Inferior parietal cortex (tissue), 1 donor: ENCODE measurements around the gene RDH13.
"Not testable (repeated sequence)": the region's sequence is repeated elsewhere in the genome, so short reads cannot be mapped to it uniquely, and the experiment has no call there.

Experiments
- DNase-seq: peaks from one replicate; pipeline ENCODE4 v3.0.0-alpha.2; 2016; ENCODE audit errors: extremely low spot score

The RDH13 gene

DNA sequence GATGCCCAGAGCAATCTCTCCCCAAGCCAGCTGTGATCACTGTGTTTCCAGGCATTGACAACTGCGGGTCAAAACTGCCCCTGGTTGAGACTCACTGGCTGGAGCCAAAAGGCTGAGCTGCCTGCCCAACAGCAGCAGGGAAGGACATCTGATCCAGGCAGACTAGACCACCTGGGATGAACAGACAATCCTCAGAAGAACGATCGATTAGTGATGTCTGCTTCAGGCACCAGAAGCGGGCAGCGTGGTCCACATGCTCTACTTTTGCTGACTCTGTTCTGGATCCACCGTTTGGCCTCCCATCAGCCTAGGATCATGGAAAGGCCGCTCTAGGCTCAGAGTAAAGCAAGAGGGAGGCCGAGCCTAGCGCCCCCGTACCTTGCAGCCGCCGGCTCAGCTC is 15.0 kb downstream of the RDH13 start:
- no peak for DNase-seq

DNA sequence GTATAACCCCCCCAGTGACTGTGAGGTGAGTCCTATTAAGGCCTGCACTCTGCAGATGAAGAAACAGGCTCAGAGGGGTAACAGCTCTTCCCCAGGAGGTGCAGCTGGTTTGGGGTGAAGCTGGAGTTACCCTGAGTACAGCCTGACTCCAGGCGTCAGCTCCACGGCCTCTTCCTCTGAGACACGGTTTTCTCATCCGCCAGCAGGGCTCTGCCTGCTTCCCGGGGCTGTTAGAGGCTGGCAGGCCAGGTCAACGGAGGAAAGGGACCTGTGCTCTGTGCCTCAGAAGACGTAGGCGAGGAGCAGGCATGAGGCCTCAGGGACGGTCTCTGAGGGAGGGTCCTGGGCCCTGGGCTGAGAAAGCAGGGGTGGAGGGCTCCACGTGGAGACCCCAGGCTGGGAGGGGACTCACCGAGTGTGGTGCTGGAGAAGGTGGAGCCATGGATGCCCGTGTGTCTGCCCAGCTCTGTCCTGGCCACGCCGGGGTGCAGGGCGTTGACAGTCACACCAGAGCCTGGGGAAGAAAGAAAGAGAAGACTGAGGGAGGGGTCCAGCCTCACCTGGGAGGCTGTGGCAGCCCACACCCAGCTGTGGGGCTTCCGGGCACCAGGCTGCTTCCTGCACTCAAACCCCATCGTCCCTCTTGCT is 15.8 kb downstream of the RDH13 start:
- DNase-seq = no peak

DNA sequence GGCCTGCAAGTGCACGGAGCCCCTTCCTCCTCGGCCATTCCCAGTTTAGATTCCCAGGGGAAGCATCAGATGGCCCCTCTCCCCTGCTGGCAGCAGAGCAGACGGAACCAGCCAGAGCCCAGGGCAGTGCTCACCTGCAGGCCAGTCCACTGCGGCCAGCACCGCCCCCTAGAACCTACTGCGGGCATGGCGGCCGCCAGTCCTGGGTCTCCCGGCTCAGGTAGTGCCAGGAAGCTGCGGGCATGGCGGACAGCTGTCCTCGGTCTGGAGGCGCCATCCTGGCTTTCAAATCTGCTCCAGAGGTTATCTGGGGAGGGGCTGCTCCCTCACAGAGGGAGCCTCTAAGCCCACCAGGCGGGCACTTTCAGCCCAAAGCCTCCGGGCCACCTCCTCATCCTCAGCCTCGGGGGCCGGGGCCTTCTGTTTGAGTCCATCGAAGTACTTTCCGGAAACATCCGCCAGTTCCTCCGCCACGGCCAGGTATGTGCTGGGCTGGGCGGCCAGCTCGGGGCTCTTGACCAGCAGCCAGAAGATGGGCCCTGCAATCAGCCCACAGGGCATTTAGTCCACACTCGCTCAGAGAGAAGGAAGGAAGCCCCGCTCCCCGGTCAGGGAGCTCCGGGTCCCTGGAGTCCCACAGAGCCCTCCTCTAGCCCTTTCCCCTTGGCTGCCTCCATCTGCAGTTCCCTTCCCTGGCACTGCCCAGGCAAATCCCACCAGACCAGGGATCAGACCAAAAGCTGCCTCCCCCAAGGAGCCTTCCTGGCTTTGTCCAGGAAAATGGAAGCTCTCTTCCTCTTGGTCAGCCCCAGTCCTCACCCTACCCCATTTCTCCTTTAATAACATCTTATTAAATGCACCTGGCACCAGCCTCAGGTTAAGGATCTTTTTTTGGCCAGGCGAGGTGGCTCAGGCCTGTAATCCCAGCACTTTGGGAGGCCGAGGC is 17.9 kb downstream of the RDH13 start:
- no peak for DNase-seq

GRCh38 chr19:55044286-55044685 is 18.7 kb downstream of the RDH13 start:
- DNase-seq = no peak

DNA sequence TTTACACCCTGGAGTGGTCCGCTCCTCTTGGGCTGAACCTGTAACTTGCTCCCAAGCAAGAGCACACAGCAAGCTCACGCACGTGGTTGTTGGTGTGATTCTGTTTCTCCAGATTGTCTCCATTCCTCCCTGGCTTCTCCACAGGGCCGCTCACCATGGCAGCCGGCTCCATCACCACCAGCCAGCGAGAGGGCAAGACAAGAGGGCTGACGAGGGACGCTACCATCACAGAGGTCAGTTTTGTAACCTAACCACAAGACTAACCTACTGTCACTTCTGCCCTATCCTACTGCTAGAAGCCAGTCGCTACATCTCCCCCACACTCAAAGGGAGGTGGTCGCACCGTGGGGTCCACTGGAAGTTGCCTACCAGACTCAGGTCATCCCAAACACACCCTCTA is 20.3 kb downstream of the RDH13 start:
- no peak for DNase-seq

GRCh38 chr19:55042344-55042678 is 20.6 kb downstream of the RDH13 start:
- DNase-seq = no peak

GRCh38 chr19:55041627-55042343 is 21.2 kb downstream of the RDH13 start:
- DNase-seq = no peak

GRCh38 chr19:55041244-55041626 is 21.7 kb downstream of the RDH13 start:
- no peak for DNase-seq

- DNase-seq = not testable (repeated sequence)
These were observed 22.3 kb downstream of the RDH13 start for GRCh38 chr19:55040654-55041053.

- not testable (repeated sequence) for DNase-seq
These were observed 25.3 kb downstream of the RDH13 start for GRCh38 chr19:55037603-55038002.

DNA sequence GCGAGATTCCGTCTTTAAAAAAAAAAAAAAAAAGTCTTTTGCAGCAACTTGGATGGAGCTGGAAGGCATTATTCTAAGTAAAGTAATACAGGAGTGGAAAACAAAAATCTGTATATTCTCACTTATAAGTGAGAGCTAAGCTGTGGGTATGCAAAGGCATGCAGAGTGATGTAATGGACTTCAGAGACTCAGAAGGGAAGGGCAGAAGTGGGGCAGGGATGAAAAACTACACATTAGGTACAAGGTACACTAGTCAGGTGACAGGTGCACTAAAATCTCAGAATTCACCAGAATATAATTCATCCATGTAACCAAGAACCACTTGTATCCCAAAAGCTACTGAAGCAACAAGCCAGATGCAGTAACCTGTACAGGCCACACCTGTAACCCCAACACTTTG is 26.9 kb downstream of the RDH13 start:
- no peak for DNase-seq

- no peak for DNase-seq
These were observed 28.2 kb downstream of the RDH13 start for GRCh38 chr19:55034751-55035150.

DNA sequence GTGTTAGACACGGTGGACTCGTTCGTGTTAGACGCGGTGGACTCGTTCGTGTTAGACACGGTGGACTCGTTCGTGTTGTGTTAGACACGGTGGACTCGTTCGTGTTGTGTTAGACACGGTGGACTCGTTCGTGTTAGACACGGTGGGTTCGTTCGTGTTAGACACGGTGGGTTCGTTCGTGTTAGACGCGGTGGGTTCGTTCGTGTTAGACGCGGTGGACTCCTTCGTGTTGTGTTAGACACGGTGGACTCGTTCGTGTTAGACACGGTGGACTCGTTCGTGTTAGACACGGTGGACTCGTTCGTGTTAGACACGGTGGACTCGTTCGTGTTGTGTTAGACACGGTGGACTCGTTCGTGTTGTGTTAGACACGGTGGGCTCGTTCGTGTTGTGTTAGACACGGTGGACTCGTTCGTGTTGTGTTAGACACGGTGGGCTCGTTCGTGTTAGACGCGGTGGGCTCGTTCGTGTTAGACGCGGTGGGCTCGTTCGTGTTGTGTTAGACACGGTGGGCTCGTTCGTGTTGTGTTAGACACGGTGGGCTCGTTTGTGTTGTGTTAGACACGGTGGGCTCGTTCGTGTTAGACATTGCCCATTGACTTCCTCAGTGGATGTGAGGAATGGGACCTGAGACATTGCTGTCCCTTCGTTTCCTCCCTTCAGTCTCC is 29.8 kb downstream of the RDH13 start:
- not testable (repeated sequence) for DNase-seq

GRCh38 chr19:55032170-55032800 is 30.7 kb downstream of the RDH13 start:
- no peak for DNase-seq

DNA sequence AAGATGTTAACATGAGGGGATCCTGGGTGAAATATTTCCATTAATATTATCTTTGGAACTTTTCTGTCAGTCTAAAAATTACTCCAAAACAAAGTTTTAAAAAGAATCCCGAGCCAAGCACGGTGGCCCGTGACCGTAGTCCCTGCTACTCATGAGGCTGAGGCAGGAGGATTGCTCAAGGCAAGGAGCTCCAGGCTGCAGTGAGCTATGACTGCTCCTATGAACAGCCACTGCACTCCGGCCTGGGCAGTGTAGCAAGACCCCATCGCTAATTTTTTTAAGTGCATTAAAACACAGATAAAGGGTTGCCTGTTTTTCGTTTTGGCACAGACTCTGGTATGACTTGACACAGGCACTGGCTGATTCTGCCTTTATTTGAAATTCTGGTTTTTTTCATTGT is 31.8 kb downstream of the RDH13 start:
- no peak for DNase-seq

- DNase-seq = no peak
These were observed 34.2 kb downstream of the RDH13 start for GRCh38 chr19:55028757-55029156.

DNA sequence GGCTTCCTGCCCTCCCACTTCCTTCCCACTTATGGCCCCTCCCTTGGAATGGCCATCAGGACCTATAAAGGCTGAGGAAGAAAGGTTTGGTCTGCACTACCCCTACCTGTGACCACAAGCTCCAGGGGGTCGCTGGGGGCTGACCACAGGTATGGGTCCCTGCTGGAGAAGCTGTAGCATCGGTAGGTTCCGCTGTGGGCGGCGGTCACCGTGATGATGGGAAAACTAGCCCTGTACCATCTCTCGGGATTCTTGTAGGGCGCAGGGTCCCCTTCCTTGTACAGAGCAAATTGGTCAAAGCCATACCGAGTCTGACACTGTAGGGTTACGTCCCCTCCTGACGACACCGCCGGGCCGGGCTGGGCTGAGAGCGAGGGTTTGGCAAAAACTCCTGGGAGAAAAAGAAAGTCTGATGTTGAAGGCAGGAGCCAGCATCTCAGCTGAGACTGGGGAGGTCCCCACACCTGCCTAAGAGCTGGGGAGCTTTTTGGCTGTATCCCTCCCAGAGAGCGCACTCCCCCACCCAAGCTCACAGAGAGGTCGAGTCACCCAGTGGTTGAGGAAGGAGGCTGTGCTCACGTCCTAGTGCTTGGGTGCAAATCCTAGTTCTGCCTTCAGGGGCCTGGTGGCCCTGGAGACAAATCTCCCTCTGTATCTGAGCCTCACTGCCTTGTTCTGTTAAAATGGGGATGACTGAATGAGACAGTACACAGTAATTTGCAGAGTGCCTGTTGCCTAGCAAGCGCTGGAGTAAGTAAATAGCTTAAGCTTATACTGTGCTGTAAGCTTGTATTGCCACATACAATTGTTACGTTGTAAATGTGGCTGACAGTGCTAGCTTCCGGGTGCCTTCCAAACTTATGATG is 35.2 kb downstream of the RDH13 start:
- no peak for DNase-seq

GRCh38 chr19:55027140-55027471 is 35.8 kb downstream of the RDH13 start:
- not testable (repeated sequence) for DNase-seq

GRCh38 chr19:55024111-55024510 is 38.8 kb downstream of the RDH13 start:
- DNase-seq = no peak

DNA sequence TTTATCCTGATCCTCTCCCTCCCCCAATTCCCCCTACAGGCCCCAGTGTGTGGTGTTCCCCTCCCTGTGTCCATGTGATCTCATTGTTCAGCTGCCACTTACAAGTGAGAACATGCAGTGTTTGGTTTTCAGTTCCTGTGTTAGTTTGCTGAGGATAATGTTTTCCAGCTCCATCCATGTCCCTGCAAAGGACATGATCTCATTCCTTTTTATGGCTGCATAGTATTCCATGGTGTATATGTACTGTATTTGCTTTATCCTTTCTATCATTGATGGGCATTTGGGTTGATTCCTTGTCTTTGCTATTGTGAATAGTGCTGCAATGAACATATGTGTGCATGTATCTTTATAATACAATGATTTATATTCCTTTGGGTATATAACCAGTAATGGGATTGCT is 42.6 kb downstream of the RDH13 start:
- DNase-seq = not testable (repeated sequence)

GRCh38 chr19:55018633-55019032 is 44.3 kb downstream of the RDH13 start:
- no peak for DNase-seq
